Right hindlimb (tissue), 1 donor: ENCODE measurements around the gene CBLL1.

Experiments used
- DNase-seq: peaks from one replicate; pipeline ENCODE4 v3.0.0-alpha.2; 2018

CBLL1 gene

GRCh38 chr7:107744345-107744750 lies 406 bp downstream of the CBLL1 start:
- no peak for DNase-seq

DNA sequence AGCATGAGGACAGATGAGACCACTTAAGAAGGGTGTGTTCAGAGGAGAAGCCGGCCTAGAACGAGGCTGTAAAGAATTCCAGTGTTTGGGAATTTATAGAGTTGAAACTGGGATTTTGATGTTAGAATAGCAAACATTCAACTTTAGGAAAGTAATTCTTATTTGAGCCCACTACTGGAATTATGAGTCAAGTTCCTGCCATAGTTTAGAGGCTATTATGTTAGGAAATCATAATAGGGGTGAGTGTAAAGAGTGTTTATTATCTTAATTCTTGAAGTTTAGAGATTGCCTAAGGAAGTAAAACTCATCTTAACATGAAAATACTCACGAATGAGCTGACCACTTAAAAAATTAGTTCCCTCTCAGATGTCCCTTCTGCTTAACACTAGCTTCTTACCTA lies 2.1 kb downstream of the CBLL1 start:
- no peak for DNase-seq

DNA sequence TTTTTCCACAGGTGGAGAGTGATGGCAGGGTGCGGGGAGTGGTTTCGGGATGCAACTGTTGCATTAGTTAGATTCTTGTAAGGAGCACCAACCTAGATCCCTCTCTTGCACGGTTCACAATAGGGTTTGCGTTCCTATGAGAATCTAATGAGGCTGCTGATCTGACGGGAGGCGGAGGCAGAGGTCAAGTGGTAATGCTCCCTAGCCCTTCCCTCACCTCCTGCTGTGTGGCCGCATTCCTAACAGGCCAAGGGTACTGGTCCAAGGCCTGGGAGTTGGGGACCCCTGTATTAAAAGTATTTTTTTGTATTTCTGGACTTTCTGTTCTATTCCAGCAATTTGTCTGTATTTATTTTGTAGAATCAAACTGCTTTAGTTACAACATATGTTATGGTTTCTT lies 7.2 kb downstream of the CBLL1 start:
- DNase-seq = no peak

- DNase-seq = no peak
Observed at GRCh38 chr7:107754642-107755041, 10.7 kb downstream of the CBLL1 start.

DNA sequence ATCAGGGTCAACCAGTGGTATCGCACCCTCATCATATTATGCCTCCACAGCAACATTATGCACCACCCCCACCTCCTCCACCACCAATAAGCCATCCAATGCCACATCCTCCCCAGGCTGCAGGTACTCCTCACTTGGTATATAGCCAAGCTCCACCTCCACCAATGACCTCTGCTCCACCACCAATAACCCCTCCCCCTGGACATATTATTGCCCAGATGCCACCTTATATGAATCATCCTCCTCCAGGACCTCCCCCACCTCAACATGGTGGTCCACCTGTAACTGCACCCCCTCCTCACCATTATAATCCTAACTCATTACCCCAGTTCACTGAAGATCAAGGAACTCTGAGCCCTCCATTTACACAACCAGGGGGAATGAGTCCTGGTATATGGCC lies 14.7 kb downstream of the CBLL1 start:
- no peak for DNase-seq

DNA sequence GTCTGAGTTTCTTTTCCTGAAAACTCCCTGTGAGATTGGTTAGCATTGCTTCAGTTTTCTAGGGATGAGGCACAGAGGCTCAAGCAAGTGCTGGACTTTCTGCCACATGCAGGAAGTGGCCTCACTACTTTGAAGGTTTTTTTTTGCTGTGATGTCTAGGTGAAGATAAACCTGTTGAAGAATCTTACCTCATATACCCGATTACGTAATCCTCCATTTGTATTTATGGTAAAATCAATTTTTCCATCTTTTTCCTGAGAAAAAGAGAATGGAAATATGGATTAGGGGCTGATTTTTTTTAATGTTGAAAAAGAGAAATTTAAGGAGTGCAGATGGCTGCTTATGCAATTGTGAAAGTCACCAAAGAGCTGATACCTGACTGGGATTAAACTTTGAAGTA lies 23.4 kb downstream of the CBLL1 start:
- DNase-seq = no peak

DNA sequence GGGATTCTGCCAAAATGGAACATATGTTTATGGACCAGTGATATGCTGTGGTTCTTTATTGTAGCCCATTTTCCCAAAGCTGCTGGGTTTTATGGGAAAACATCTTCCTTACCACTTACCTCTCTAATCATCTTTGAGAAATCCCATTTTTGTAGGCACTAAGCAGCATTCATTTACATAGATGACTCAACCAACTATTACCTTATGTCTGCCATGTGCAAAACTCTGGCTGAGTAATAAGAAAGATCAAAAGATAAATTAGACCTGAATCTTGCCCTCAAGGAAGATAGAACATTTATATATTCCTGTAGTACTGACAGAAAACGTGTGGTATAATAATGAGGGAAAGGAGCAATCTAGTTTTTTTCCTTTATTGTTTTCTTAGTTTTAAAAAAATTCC lies 24.3 kb downstream of the CBLL1 start:
- no peak for DNase-seq

DNA sequence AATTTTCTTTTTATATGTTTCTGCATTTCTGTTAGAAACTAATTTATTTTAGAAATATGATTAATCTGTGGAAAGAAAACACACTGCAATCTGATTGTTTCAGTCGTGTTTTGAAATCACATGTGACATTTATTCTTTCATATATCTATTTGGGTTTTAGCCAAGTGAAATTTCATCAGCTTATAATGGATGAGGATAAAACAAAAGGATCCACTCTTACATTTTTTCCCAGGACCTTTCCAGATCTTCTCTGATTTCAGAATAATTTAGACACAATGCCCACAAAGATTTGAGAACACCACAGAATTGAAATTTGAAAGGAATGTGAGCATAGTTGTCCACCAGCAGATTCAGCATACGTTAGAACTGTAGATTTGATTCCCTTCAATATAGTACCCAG lies 29.1 kb downstream of the CBLL1 start:
- no peak for DNase-seq

GRCh38 chr7:107777702-107778101 lies 33.8 kb downstream of the CBLL1 start:
- no peak for DNase-seq

DNA sequence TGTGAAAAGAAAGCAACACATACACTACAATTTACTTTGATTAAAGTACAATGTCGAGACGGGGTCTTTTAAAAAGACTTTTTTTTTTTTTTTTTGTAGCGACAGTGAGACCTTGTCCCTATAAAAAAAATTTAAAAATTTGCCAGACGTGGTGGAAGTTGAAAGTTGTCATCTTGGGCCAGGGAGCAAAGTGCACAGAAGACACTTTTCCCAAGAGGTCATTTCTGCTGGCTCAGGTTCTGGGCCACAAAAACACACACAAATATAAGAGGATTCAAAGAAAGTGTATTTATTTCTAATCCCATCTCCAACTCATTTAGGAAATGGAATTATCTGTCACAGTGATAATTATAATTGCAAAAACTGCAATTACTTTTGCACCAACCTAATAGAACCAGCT lies 34.3 kb downstream of the CBLL1 start:
- no peak for DNase-seq

GRCh38 chr7:107779647-107780099 lies 35.7 kb downstream of the CBLL1 start:
- DNase-seq = no peak

GRCh38 chr7:107782374-107782773 lies 38.4 kb downstream of the CBLL1 start:
- no peak for DNase-seq

DNA sequence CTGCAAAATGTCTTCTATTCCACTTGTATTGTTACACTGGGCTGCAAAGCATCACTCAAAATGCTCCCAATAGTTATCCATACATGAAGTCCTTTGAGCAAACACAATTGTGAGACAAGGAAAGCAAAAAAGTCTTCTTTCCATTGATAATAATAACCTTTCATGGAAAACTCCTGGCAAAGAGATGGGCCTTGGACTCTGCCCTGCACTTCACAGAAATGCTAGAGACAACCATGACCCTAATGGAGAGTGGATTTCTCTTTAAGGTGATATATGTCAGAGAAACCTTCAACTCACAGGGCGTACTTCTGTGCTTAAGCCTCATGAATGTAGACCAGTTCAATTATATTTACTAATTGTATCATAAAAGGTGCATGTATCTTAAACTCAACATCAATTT lies 39.7 kb downstream of the CBLL1 start:
- DNase-seq = no peak

DNA sequence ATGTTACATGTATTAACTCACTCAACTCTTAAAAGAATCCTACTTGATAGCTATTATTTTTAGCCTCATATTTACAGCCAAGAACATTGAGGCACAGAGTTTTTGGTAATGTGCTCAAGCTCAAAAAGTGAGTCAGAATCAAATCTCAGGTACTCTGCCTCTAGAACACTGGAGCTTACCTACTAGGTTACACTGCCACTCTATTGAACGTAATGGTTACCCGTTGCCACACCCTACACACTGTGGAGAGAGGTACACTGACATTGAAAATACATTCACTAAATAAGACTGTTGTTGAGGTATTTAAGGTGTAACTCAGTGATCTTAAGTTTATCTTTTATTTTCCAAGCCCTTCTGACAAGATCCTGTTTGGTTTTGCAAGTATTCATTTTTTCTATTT lies 41.2 kb downstream of the CBLL1 start:
- DNase-seq = no peak

DNA sequence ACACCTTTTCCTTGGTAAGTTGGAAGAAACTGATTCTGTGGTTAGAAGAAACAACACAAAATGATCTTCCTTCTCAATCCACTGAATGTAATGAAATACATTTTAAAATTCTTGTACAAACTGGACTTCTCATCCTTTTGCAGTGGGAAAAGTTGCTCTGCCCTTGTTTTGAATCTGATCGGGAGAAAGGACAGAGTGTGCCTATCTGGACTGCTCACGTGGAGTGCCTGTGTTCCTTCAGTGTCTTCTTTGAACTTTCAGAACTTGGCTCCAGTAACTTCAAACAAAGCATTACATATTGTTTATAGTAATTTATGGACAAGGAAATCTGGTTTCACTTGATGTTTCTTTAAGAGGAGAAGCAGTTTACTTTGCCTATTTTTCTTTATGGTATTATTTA lies 42.0 kb downstream of the CBLL1 start:
- DNase-seq = no peak

DNA sequence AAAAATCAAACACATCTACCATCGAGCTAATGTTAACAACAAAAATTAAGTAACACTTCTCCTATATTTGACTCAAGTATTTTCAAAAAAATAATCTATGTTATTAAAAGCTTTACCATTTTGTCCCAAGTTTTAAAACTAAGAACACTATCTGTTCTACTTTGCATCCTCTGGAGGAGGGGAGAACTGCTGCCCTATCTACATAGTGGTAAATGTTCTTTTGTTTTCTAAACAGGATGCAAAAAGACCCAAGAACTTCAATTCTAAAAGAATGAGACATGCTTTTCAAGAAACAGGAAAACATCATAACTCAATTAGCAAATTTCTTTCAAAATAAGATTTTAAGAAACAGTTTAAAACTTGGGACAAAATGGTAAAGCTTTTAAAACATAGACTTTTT lies 44.3 kb downstream of the CBLL1 start:
- DNase-seq = no peak

- no peak for DNase-seq
Observed at GRCh38 chr7:107788662-107789061, 44.7 kb downstream of the CBLL1 start.

DNA sequence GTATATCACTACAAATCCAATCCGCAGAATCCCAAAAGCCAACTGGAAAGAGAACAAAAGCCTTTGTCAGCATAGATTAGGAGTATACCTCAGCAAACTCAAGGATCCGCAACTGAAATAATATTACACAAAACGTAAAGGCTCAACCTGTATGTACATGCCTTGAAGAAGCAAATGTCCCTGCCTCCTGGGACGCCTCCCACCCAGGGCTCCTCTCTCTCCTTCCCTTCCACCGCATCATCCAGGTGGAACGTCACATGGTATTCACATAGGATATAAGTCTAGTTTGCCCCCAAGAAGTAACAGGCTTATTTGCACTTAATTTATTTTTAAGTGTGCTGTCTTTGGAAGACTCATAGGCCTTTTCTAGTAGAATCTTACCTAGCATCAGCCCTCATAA lies 45.7 kb downstream of the CBLL1 start:
- no peak for DNase-seq

DNA sequence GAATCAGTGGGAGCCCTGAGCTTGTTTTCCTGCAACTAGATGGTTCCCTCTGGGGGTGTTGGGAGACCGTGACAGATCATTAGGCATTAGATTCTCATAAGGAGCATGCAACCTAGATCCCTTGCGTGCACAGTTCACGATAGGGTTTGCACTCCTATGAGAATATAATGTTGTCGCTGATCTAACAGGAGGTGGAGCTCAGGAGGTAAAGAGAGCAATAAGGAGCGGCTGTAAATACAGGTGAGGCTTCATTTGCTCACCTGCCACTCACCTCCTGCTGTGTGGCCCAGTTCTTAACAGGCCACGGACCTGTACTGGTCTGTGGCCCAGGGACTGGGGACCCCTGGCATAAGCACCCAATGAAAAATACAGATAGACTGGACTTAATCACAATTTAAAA lies 48.4 kb downstream of the CBLL1 start:
- DNase-seq = no peak

GRCh38 chr7:107799647-107800264 lies 55.8 kb downstream of the CBLL1 start:
- DNase-seq = no peak

DNA sequence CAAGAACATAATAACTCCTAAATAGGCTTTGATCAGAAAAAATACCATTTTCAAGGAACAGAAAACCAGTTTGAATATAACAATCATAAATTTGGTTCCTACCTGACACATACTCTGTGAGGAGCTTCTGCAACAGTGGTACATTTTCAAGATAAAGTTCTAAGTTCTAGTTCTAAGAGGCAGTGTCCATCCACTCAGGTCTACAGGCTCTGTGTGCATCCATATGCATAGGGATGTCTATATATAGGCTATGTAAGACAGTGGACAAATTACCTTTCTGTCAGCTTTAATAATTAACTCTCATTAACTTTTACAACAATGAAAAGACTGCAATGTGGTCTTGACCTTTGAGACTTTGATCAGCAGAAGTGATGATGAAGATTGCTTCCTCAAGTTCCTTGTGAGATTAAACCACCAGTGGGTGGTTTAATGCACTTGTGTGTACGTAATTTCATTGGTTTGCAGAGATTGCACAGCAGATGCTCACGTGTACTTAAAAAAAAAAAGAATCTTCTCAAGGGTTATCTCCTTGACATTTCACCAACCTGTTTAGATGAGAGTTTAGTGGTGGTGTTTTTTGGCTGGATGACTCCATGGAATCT lies 59.2 kb downstream of the CBLL1 start, which contains the start of gene SLC26A3:
Gene SLC26A3, minus strand, starts transcription at position 215 of the 602 bp plus-strand sequence. CDS start 8,714 bp downstream, outside the sequence.
- DNase-seq = no peak

DNA sequence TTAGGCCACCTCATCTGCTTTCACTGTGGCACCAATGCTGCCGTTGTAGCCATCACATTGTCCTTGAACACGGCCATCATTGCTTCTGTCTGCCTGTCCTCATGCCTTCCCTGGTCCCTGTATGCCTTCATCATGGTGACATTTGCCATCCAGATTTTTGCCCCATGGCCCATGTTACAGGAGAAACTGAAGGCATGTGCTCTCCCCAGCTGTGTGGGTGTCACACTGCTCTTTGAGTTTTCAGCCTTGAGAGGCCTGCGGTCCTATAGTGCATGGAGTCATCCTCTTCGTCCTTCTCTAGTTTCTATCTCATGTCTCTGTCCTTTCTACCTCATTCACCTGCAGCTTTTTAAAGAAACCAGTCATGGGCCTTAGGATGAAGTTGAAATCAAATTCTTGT lies 65.2 kb downstream of the CBLL1 start:
- DNase-seq = no peak

DNA sequence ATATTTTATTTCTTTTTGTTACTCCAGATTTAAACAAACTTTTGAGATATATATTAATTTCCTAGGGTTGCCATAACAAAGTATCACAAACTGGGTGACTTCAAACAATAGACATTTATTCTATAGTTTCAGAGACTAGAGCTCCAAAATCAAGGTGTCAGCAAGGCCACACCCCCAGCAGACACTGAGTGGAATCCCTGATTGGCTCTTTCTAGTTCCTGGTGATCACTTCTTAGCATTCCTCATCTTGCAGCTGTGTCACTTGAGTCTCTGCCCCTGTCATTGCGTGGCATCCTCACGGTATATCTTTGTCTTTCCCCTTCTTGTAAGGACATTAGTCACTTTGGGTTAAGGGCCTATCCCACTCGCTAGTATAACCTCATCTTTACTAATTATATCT lies 66.7 kb downstream of the CBLL1 start:
- no peak for DNase-seq
